GM19240 (cell line): ENCODE measurements around the gene USH2A.

Source experiments
- DNase-seq: peaks from one replicate; pipeline ENCODE4 v3.0.0; 2011; ENCODE audit warnings: low spot score; ENCODE audit not compliant: insufficient read length

USH2A gene

GRCh38 chr1:215963621-215964020, 459.6 kb downstream of the USH2A start:
- no peak for DNase-seq

- no peak for DNase-seq
Observed at GRCh38 chr1:215963040-215963439, 460.2 kb downstream of the USH2A start.

- DNase-seq: no peak
Observed at GRCh38 chr1:215958841-215959240, 464.4 kb downstream of the USH2A start.

GRCh38 chr1:215957663-215958062, 465.6 kb downstream of the USH2A start:
- no peak for DNase-seq

GRCh38 chr1:215932558-215932957, 490.7 kb downstream of the USH2A start:
- no peak for DNase-seq

GRCh38 chr1:215926670-215927069, 496.6 kb downstream of the USH2A start:
- no peak for DNase-seq

GRCh38 chr1:215923129-215923824, 500.0 kb downstream of the USH2A start:
- DNase-seq: no peak

GRCh38 chr1:215911406-215911968, 511.8 kb downstream of the USH2A start:
- no peak for DNase-seq

- no peak for DNase-seq
Observed at GRCh38 chr1:215905493-215906115, 517.6 kb downstream of the USH2A start.

- no peak for DNase-seq
Observed at GRCh38 chr1:215900684-215901083, 522.6 kb downstream of the USH2A start.

- DNase-seq: no peak
Observed at GRCh38 chr1:215899901-215900300, 523.3 kb downstream of the USH2A start.

GRCh38 chr1:215895893-215896292, 527.4 kb downstream of the USH2A start:
- DNase-seq: no peak

- DNase-seq: no peak
Observed at GRCh38 chr1:215895276-215895675, 528.0 kb downstream of the USH2A start.

GRCh38 chr1:215894617-215895016, 528.6 kb downstream of the USH2A start:
- DNase-seq: no peak

GRCh38 chr1:215891266-215892057, 531.8 kb downstream of the USH2A start:
- DNase-seq: no peak

- no peak for DNase-seq
Observed at GRCh38 chr1:215890438-215890837, 532.8 kb downstream of the USH2A start.

- DNase-seq: no peak
Observed at GRCh38 chr1:215889871-215890270, 533.4 kb downstream of the USH2A start.

- DNase-seq: no peak
Observed at GRCh38 chr1:215888159-215888558, 535.1 kb downstream of the USH2A start.

- DNase-seq: no peak
Observed at GRCh38 chr1:215887627-215888026, 535.6 kb downstream of the USH2A start.

GRCh38 chr1:215883004-215883403, 540.2 kb downstream of the USH2A start:
- no peak for DNase-seq

- no peak for DNase-seq
Observed at GRCh38 chr1:215878843-215879242, 544.4 kb downstream of the USH2A start.

- no peak for DNase-seq
Observed at GRCh38 chr1:215878128-215878527, 545.1 kb downstream of the USH2A start.
